Effector memory CD8-positive, alpha-beta T cell (primary cell): ENCODE measurements around the gene ZNF581.

Experiments used
- ATAC-seq: fragments of 150-1000 bp; cut with Tn5 transposase; replicated peaks from 2 replicates; pipeline ENCODE4 v1.10.0; 2021; ENCODE audit warnings: mild to moderate bottlenecking, moderate library complexity
- DNase-seq, 3 experiments: peaks; one replicate each; pipeline ENCODE4 v3.0.0; 2021
- H3K27ac Mint-ChIP-seq, 2 donors: one replicate each; pipeline ENCODE4 v1.8.0; 2022; ENCODE audit warnings: mild to moderate bottlenecking in 2 of 2, mixed read lengths in 2 of 2, moderate library complexity in 2 of 2
- H3K27me3 Mint-ChIP-seq, 2 donors: one replicate each; pipeline ENCODE4 v1.8.0; 2022; ENCODE audit warnings: mixed read lengths in 2 of 2
- H3K36me3 Mint-ChIP-seq: one replicate; pipeline ENCODE4 v1.8.0; 2022; ENCODE audit warnings: mild to moderate bottlenecking, moderate library complexity, mixed read lengths; ENCODE audit not compliant: insufficient read depth
- H3K4me1 Mint-ChIP-seq, 2 donors: one replicate each; pipeline ENCODE4 v1.8.0; 2022; ENCODE audit warnings: low read depth in 2 of 2, mixed read lengths in 2 of 2
- H3K4me3 Mint-ChIP-seq, 2 donors: one replicate each; pipeline ENCODE4 v1.8.0; 2022; ENCODE audit warnings: mild to moderate bottlenecking in 2 of 2, mixed read lengths in 2 of 2, moderate library complexity in 2 of 2
- H3K9me3 Mint-ChIP-seq, 2 donors: one replicate each; pipeline ENCODE4 v1.8.0; 2022; ENCODE audit warnings: mixed read lengths in 2 of 2

The ZNF581 gene

GRCh38 chr19:55641426-55642152, 1.9 kb upstream of the ZNF581 start:
- Mint-ChIP-seq H3K9me3 (peaks cover 0 to 2% of the 10 kb centered on the region in 2 donors), H3K4me1 (peaks cover 48 to 54% of the 10 kb centered on the region in 2 donors), H3K27ac (peak overlapping the region; percentile 83 to 87), H3K27me3 (no peaks in the 10 kb centered on the region), H3K36me3 (peaks cover 45% of the 10 kb centered on the region), H3K4me3 (peak overlapping the region; percentile 84 to 93)
- DNase-seq (no peak), ATAC-seq (peak; percentile 22)

- DNase-seq (no peak), ATAC-seq (peak; percentile 13)
- Mint-ChIP-seq H3K9me3 (peaks cover 0 to 2% of the 10 kb centered on the region in 2 donors), H3K36me3 (peaks cover 41% of the 10 kb centered on the region), H3K4me1 (peaks cover 44 to 51% of the 10 kb centered on the region in 2 donors), H3K4me3 (peak overlapping the region; percentile 84 to 93), H3K27ac (peak overlapping the region; percentile 87 to 91), H3K27me3 (no peaks in the 10 kb centered on the region)
Observed at GRCh38 chr19:55642153-55643002, 1.1 kb upstream of the ZNF581 start.

GRCh38 chr19:55643887-55644176, 383 bp downstream of the ZNF581 start:
- DNase-seq (no peak), ATAC-seq (no peak)
- H3K36me3 Mint-ChIP-seq = peaks cover 40% of the 10 kb centered on the region
- peak overlapping the region; percentile 84 to 91 for H3K27ac Mint-ChIP-seq
- peaks cover 0 to 2% of the 10 kb centered on the region in 2 donors for H3K9me3 Mint-ChIP-seq
- peak overlapping the region; percentile 84 to 93 for H3K4me3 Mint-ChIP-seq
- peaks cover 44 to 45% of the 10 kb centered on the region in 2 donors for H3K4me1 Mint-ChIP-seq
- H3K27me3 Mint-ChIP-seq = peaks cover 0 to 3% of the 10 kb centered on the region in 2 donors

GRCh38 chr19:55644191-55644833, 863 bp downstream of the ZNF581 start:
- peak overlapping the region; percentile 84 to 93 for H3K4me3 Mint-ChIP-seq
- H3K9me3 Mint-ChIP-seq = no peaks in the 10 kb centered on the region
- DNase-seq (no peak), ATAC-seq (no peak)
- H3K27me3 Mint-ChIP-seq = peaks cover 0 to 7% of the 10 kb centered on the region in 2 donors
- peaks cover 41 to 42% of the 10 kb centered on the region in 2 donors for H3K4me1 Mint-ChIP-seq
- peak overlapping the region; percentile 84 to 91 for H3K27ac Mint-ChIP-seq
- H3K36me3 Mint-ChIP-seq = peaks cover 38% of the 10 kb centered on the region

- no peak for DNase-seq
- peaks cover 41 to 45% of the 10 kb centered on the region in 2 donors for H3K4me1 Mint-ChIP-seq
- H3K27me3 Mint-ChIP-seq = peaks cover 0 to 14% of the 10 kb centered on the region in 2 donors
- no peak for ATAC-seq
- no peaks in the 10 kb centered on the region for H3K9me3 Mint-ChIP-seq
- peak overlapping the region; percentile 84 to 91 for H3K27ac Mint-ChIP-seq
- H3K4me3 Mint-ChIP-seq = peak overlapping the region; percentile 84 to 93
- H3K36me3 Mint-ChIP-seq = peaks cover 38% of the 10 kb centered on the region
Observed at GRCh38 chr19:55644842-55645511, 1.5 kb downstream of the ZNF581 start.

- peaks cover 36 to 42% of the 10 kb centered on the region in 2 donors for H3K4me1 Mint-ChIP-seq
- H3K4me3 Mint-ChIP-seq = peak overlapping the region; percentile 37 to 48
- H3K36me3 Mint-ChIP-seq = peaks cover 32% of the 10 kb centered on the region
- DNase-seq (no peak), ATAC-seq (no peak)
- H3K27me3 Mint-ChIP-seq = peaks cover 0 to 15% of the 10 kb centered on the region in 2 donors
- no peaks in the 10 kb centered on the region for H3K9me3 Mint-ChIP-seq
- no peak overlapping the region for H3K27ac Mint-ChIP-seq
Observed at GRCh38 chr19:55645512-55645881, 2.0 kb downstream of the ZNF581 start.

GRCh38 chr19:55646889-55647731, 3.7 kb downstream of the ZNF581 start:
- no peak for DNase-seq
- peak overlapping the region; percentile 61 to 71 for H3K4me3 Mint-ChIP-seq
- H3K27me3 Mint-ChIP-seq = peaks cover 0 to 15% of the 10 kb centered on the region in 2 donors
- ATAC-seq = no peak
- peaks cover 30% of the 10 kb centered on the region for H3K36me3 Mint-ChIP-seq
- no peaks in the 10 kb centered on the region for H3K9me3 Mint-ChIP-seq
- no peak overlapping the region for H3K27ac Mint-ChIP-seq
- H3K4me1 Mint-ChIP-seq = peaks cover 25 to 32% of the 10 kb centered on the region in 2 donors

GRCh38 chr19:55647732-55648584, 4.5 kb downstream of the ZNF581 start, which contains the start of gene CCDC106:
TSS of gene CCDC106 (plus strand) at chr19:55648212. CDS start at chr19:55649047, 835 bp downstream.
- DNase-seq (peak in 1 of 3 experiments; percentile 17), ATAC-seq (peak; percentile 26)
- H3K9me3 Mint-ChIP-seq = no peaks in the 10 kb centered on the region
- H3K36me3 Mint-ChIP-seq = peaks cover 27% of the 10 kb centered on the region
- peaks cover 21 to 29% of the 10 kb centered on the region in 2 donors for H3K4me1 Mint-ChIP-seq
- H3K4me3 Mint-ChIP-seq = peak within 1 kb of the TSS; percentile 61 to 82
- H3K27me3 Mint-ChIP-seq = peaks cover 0 to 15% of the 10 kb centered on the region in 2 donors
- peak within 1 kb of the TSS; percentile 51 to 79 for H3K27ac Mint-ChIP-seq

- H3K4me3 Mint-ChIP-seq = peak overlapping the region; percentile 60 to 82
- H3K4me1 Mint-ChIP-seq = peaks cover 15 to 26% of the 10 kb centered on the region in 2 donors
- no peaks in the 10 kb centered on the region for H3K9me3 Mint-ChIP-seq
- peaks cover 0 to 15% of the 10 kb centered on the region in 2 donors for H3K27me3 Mint-ChIP-seq
- peak overlapping the region; percentile 51 to 79 for H3K27ac Mint-ChIP-seq
- no peak for DNase-seq
- ATAC-seq = no peak
- H3K36me3 Mint-ChIP-seq = peaks cover 26% of the 10 kb centered on the region
Observed at GRCh38 chr19:55648585-55649267, 5.3 kb downstream of the ZNF581 start.

GRCh38 chr19:55649268-55650125, 6.0 kb downstream of the ZNF581 start:
- peaks cover 10 to 22% of the 10 kb centered on the region in 2 donors for H3K4me1 Mint-ChIP-seq
- peaks cover 0 to 15% of the 10 kb centered on the region in 2 donors for H3K27me3 Mint-ChIP-seq
- peaks cover 33% of the 10 kb centered on the region for H3K36me3 Mint-ChIP-seq
- DNase-seq (no peak), ATAC-seq (no peak)
- no peaks in the 10 kb centered on the region for H3K9me3 Mint-ChIP-seq
- H3K27ac Mint-ChIP-seq = peak overlapping the region; percentile 19 to 51
- peak overlapping the region in 1 of 2 donors; percentile 82 for H3K4me3 Mint-ChIP-seq
